H54 (cell line): ENCODE data around the gene PIKFYVE.
"Not testable (repeated sequence)": the region's sequence is repeated elsewhere in the genome, so short reads cannot be mapped to it uniquely, and the experiment has no call there.

Experiments used
- DNase-seq: peaks from one replicate; pipeline ENCODE4 v3.0.0; 2011; ENCODE audit warnings: low spot score, mixed read lengths; ENCODE audit not compliant: insufficient read length
- FAIRE-seq: peaks from 3 replicates; lab custom pipeline; 2011; peaks lifted over from hg19 to GRCh38; lab: Jason Lieb, UNC
- POLR2A ChIP-seq: IDR thresholded peaks from 2 replicates; pipeline ENCODE4 v1.6.1; 2011; ENCODE audit warnings: low read depth, mild to moderate bottlenecking, low read length

Gene PIKFYVE

DNA sequence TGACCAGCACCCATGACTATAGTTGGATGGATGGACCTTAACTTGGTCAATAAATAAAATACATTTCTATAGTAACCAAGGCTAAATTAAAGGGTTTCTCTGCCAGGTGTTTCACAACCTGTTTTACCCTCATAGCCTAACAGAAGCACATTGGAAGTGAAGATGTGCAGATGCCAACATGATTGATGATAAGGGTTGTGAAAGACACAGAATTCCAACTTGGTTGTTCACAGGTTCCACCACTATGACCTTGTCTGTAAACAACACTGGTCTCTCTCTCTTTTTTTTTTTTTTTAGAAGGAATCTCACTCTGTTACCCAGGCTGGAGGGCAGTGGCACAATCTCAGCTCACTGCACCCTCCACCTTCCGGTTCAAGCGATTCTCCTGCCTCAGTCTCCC, 103.0 kb downstream of the PIKFYVE start:
- DNase-seq (no peak), FAIRE-seq (no peak)
- no peak for TF ChIP-seq POLR2A

- TF ChIP-seq POLR2A: no peak
- FAIRE-seq (no peak), DNase-seq (no peak)
These were observed 105.0 kb downstream of the PIKFYVE start for GRCh38 chr2:208370881-208371633.

DNA sequence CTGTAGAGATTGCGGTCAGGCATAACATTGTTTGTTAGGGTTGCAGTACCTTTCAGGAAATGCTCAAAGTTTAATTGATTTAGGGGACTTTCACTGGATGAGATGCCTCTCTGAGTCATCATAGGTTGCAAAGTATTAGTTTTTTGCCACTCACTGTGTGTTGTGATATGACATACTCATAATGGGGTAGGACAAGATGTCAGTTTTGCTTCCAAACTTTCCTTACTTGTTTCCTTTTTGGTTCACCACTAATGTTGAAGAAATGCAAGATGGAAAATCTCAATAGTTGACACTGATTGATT, 105.5 kb downstream of the PIKFYVE start:
- no peak for TF ChIP-seq POLR2A
- FAIRE-seq (no peak), DNase-seq (no peak)

DNA sequence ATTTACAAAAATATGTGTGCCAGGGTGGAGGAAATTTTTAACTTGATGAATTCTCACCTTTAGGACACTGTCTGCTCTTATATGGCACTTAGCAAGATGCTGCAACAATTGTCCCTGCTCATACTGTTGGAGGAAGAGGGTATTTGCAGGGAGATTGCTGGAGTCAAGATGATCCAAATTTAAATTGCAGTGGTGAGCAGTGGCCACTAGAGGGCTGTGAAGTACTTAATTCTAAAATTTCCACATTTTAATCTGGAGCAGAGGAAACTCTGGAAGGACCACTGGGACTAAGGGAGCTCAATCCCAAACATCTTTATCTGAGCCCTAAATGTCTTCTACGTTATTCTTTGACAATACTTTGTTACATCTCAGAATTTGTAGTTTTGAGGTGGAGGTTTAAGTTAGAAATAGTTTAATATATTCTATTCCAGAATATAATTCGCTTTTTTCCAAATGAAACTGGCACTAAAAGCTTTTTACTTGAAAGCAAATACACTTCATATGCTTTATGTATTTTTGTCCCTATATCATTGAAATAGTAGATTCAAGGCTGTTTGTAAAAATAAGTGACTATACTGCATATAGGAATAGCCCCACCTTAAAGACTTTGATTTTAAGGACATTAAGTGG, 107.5 kb downstream of the PIKFYVE start:
- FAIRE-seq (peak; percentile 75), DNase-seq (peak; percentile 50)
- TF ChIP-seq POLR2A: no peak

GRCh38 chr2:208375491-208376068, 109.5 kb downstream of the PIKFYVE start:
- no peak for DNase-seq
- no peak for TF ChIP-seq POLR2A
- FAIRE-seq: no peak

- not testable (repeated sequence) for FAIRE-seq, DNase-seq
These were observed 111.3 kb downstream of the PIKFYVE start for GRCh38 chr2:208377344-208377860.

GRCh38 chr2:208379192-208379591, 113.1 kb downstream of the PIKFYVE start:
- DNase-seq (no peak), FAIRE-seq (no peak)
- TF ChIP-seq POLR2A: no peak

DNA sequence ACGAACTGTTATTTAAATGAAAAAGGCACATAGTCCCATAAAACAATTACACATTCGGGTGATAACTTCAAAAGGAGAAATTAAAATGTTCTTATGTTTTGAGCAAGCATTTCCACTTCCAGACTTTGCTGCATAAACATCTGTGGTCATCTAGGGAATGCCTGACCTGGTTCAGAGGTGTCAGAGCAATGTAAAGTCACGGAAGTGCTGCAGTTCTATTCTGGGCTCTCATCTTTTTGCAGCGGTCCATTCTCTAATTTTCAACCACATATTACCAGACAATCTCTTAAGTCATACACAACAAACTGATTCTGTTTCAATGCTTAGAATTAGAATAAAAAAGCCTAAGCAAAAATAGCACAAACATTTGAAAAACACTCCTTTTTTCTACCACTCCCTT, 118.6 kb downstream of the PIKFYVE start:
- TF ChIP-seq POLR2A: no peak
- FAIRE-seq (no peak), DNase-seq (no peak)

DNA sequence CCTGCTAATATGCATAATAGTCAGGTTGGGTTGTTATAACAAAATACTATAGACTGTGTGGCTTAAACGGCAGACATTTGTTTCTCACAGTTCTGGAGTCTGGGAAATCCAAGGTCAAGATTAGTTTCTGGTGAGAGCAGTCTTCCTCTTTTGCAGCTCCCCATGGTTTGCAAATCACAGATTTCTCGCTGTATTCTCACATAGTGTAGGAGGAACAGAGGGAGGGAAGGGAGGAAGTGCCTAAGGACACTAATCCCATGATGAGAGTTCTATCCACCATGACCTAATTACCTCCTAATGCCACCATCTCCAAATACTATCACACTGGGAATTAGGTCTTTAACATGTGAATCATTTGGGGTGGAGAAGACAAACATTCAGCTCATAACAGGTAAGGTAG, 120.5 kb downstream of the PIKFYVE start:
- no peak for DNase-seq
- no peak for FAIRE-seq
- TF ChIP-seq POLR2A: no peak

DNA sequence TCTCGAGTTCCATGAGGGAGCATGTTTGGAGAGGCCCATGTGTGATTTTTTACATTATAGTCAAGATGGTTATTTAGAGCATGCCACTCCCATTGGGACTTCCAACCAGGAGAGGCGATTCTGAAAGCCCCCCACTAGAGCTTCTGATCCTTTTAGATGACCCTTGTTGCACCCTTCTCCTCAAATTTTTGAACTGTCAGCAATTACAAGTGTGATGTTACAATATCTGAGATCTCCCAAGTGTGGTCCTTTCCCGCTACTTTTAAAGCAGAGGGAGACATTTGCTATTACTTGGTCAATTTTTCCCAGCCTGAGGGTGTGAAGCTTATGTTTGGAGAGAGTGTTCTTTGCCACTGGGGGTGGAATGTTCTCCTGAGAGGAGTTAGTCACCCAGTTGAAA, 123.9 kb downstream of the PIKFYVE start:
- TF ChIP-seq POLR2A: no peak
- FAIRE-seq (no peak), DNase-seq (no peak)

DNA sequence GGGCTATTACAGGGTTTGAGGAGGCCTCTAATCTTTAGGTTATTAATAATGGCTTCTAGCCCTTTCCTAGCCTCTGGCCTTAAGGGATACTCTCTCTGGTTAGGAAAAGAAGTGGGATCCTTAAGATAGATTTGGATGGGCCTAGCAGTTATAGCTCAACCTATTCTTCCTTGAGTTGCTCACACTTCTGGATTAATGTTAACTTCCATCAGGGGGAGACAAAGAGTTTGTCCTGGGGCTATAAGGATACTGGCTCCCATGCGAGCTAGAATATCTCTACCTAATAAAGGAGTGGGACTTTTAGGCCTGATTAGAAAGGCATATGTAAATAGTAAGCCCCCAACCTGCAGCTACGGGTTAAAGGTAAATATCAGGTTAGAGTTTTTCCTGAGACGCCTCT, 126.2 kb downstream of the PIKFYVE start:
- TF ChIP-seq POLR2A: no peak
- DNase-seq (no peak), FAIRE-seq (no peak)

DNA sequence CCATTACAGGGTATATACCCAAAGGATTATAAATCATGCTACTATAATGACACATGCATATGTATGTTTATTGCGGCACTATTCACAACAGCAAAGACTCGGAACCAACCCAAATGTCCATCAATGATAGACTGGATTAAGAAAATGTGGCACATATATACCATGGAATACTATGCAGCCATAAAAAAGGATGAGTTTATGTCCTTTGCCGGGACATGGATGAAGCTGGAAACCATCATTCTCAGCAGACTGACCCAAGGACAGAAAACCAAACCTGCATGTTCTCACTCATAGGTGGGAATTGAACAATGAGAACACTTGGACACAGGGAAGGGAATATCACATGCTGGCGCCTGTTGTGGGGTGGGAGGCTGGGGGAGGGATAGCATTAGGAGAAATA, 130.7 kb downstream of the PIKFYVE start:
- FAIRE-seq, DNase-seq: not testable (repeated sequence)

GRCh38 chr2:208399201-208399600, 133.1 kb downstream of the PIKFYVE start:
- no peak for FAIRE-seq
- no peak for TF ChIP-seq POLR2A
- no peak for DNase-seq
